Measurements from ENCODE around the gene SPEG. TPM values are rescaled to one million over a fixed set of nuclear protein-coding genes. Genes with fewer than 3 reads are reported as not detected.
A peak's percentile ranks its signal among the peaks of the same experiment; 100 is the strongest.

SPEG gene
- total and polyA plus RNA-seq, 2 of the 13 experiments (the other 11 are each of a cell fraction or from before 2014, with no cell fraction given) = 0.18 to 0.24 TPM

DNA sequence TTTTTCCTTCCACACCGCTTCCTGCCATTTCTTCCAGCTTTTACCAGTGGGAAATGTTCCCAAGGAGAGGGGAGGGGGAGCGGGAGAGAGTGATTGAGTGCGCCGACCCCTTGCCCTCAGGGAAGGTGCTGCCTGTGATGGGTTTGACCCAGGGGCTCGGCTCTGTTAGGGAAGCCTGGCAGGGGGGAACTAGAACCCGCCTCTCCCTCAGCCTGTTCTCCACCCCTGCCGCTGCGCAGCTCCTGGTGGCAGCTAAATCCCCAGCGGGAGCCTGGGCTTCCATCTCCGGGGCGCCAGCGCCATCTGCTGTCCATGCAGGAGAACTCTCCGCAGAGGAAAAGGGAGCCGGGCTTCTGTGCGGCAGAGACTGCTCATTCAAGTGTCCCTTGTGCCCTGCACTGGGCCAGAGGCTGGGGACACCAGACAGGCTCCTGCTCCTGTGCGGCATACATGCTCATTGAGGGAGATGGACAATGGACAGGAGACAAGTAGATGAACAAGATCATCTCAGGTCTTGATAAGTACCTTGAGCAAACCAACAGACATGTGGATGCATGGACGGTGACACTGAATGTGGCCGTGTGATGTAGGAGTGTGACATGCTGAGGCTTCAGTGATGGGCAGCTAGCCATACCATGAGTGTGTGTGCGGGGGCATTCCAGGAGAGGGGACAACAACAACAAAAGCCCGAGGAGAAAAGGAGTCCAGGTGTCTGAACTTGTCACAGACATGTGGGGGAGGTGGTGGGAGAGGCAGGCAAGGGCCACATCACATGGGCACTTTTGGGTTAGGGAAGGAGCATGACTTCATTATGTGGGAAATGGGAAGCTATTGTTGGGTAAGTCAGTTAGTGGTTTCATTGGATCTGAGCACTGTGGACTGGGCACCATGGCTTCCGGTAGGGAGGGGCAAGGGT lies 95.7 kb downstream of the SPEG start (continued):
- TF ChIP-seq, protein P1, sequence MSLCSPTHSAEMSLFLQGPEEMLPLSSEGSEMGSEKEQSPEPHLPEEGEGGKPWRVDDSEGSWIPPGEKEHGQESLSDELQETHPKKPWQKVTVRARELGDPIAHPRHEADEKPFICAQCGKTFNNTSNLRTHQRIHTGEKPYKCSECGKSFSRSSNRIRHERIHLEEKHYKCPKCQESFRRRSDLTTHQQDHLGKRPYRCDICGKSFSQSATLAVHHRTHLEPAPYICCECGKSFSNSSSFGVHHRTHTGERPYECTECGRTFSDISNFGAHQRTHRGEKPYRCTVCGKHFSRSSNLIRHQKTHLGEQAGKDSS (CRISPR knock-in tag; IDR thresholded peaks at IDR 0.05; ENCODE audit: borderline replicate concordance, low read depth) = peak; percentile 68; the same call in 1 of the 2 replicates
- TF ChIP-seq ZFX (CRISPR knock-in tag; IDR thresholded peaks at IDR 0.05; ENCODE audit: low read depth) (no peak), HHEX (CRISPR knock-in tag; IDR thresholded peaks at IDR 0.05) (no peak), ZNF567 (CRISPR knock-in tag; IDR thresholded peaks at IDR 0.05; ENCODE audit: borderline replicate concordance) (peak; percentile 57; the same call in 1 of the 2 replicates), ZNF773 (CRISPR knock-in tag; IDR thresholded peaks at IDR 0.05; ENCODE audit: borderline replicate concordance) (no peak), ZNF235 (CRISPR knock-in tag; IDR thresholded peaks at IDR 0.05; ENCODE audit: borderline replicate concordance) (no peak), CEBPG (CRISPR knock-in tag; IDR thresholded peaks at IDR 0.05) (no peak), PHF8 (CRISPR knock-in tag; IDR thresholded peaks at IDR 0.05) (no peak), ZNF530 (CRISPR knock-in tag; IDR thresholded peaks at IDR 0.05; ENCODE audit: low read depth) (no peak), EHMT2 (IDR thresholded peaks at IDR 0.05; ENCODE audit: borderline replicate concordance, low read depth, low read length) (no peak), ZNF703 (CRISPR knock-in tag; IDR thresholded peaks at IDR 0.05; ENCODE audit: borderline replicate concordance) (no peak), HES4 (CRISPR knock-in tag; IDR thresholded peaks at IDR 0.05; ENCODE audit: borderline replicate concordance) (no peak)
- TF ChIP-seq, protein P2, sequence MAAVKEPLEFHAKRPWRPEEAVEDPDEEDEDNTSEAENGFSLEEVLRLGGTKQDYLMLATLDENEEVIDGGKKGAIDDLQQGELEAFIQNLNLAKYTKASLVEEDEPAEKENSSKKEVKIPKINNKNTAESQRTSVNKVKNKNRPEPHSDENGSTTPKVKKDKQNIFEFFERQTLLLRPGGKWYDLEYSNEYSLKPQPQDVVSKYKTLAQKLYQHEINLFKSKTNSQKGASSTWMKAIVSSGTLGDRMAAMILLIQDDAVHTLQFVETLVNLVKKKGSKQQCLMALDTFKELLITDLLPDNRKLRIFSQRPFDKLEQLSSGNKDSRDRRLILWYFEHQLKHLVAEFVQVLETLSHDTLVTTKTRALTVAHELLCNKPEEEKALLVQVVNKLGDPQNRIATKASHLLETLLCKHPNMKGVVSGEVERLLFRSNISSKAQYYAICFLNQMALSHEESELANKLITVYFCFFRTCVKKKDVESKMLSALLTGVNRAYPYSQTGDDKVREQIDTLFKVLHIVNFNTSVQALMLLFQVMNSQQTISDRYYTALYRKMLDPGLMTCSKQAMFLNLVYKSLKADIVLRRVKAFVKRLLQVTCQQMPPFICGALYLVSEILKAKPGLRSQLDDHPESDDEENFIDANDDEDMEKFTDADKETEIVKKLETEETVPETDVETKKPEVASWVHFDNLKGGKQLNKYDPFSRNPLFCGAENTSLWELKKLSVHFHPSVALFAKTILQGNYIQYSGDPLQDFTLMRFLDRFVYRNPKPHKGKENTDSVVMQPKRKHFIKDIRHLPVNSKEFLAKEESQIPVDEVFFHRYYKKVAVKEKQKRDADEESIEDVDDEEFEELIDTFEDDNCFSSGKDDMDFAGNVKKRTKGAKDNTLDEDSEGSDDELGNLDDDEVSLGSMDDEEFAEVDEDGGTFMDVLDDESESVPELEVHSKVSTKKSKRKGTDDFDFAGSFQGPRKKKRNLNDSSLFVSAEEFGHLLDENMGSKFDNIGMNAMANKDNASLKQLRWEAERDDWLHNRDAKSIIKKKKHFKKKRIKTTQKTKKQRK (IDR thresholded peaks at IDR 0.05; ENCODE audit: low read length) = no peak
- TF ChIP-seq, protein P3, sequence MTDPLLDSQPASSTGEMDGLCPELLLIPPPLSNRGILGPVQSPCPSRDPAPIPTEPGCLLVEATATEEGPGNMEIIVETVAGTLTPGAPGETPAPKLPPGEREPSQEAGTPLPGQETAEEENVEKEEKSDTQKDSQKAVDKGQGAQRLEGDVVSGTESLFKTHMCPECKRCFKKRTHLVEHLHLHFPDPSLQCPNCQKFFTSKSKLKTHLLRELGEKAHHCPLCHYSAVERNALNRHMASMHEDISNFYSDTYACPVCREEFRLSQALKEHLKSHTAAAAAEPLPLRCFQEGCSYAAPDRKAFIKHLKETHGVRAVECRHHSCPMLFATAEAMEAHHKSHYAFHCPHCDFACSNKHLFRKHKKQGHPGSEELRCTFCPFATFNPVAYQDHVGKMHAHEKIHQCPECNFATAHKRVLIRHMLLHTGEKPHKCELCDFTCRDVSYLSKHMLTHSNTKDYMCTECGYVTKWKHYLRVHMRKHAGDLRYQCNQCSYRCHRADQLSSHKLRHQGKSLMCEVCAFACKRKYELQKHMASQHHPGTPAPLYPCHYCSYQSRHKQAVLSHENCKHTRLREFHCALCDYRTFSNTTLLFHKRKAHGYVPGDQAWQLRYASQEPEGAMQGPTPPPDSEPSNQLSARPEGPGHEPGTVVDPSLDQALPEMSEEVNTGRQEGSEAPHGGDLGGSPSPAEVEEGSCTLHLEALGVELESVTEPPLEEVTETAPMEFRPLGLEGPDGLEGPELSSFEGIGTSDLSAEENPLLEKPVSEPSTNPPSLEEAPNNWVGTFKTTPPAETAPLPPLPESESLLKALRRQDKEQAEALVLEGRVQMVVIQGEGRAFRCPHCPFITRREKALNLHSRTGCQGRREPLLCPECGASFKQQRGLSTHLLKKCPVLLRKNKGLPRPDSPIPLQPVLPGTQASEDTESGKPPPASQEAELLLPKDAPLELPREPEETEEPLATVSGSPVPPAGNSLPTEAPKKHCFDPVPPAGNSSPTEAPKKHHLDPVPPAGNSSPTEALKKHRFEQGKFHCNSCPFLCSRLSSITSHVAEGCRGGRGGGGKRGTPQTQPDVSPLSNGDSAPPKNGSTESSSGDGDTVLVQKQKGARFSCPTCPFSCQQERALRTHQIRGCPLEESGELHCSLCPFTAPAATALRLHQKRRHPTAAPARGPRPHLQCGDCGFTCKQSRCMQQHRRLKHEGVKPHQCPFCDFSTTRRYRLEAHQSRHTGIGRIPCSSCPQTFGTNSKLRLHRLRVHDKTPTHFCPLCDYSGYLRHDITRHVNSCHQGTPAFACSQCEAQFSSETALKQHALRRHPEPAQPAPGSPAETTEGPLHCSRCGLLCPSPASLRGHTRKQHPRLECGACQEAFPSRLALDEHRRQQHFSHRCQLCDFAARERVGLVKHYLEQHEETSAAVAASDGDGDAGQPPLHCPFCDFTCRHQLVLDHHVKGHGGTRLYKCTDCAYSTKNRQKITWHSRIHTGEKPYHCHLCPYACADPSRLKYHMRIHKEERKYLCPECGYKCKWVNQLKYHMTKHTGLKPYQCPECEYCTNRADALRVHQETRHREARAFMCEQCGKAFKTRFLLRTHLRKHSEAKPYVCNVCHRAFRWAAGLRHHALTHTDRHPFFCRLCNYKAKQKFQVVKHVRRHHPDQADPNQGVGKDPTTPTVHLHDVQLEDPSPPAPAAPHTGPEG (CRISPR knock-in tag; IDR thresholded peaks at IDR 0.05) = no peak
- TF ChIP-seq, protein P4, sequence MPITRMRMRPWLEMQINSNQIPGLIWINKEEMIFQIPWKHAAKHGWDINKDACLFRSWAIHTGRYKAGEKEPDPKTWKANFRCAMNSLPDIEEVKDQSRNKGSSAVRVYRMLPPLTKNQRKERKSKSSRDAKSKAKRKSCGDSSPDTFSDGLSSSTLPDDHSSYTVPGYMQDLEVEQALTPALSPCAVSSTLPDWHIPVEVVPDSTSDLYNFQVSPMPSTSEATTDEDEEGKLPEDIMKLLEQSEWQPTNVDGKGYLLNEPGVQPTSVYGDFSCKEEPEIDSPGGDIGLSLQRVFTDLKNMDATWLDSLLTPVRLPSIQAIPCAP (CRISPR knock-in tag; IDR thresholded peaks at IDR 0.05; ENCODE audit: low read depth) = no peak
- TF ChIP-seq, protein P5, sequence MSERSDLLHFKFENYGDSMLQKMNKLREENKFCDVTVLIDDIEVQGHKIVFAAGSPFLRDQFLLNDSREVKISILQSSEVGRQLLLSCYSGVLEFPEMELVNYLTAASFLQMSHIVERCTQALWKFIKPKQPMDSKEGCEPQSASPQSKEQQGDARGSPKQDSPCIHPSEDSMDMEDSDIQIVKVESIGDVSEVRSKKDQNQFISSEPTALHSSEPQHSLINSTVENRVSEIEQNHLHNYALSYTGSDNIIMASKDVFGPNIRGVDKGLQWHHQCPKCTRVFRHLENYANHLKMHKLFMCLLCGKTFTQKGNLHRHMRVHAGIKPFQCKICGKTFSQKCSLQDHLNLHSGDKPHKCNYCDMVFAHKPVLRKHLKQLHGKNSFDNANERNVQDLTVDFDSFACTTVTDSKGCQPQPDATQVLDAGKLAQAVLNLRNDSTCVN (CRISPR knock-in tag; IDR thresholded peaks at IDR 0.05; ENCODE audit: borderline replicate concordance) = 0 out of 2 replicates have a peak, but pooled peaks have one; percentile 28
